Panc1 (cell line): ENCODE measurements around the gene TMEM151A. TPM values are rescaled to one million over a fixed set of nuclear protein-coding genes. Genes with fewer than 3 reads are reported as not detected.

Experiments
- ATAC-seq: fragments of 200-7000 bp; cut with Tn5 transposase; 2 replicates; pipeline ENCODE4 v1.9.1; 2020; ENCODE audit warnings: mild to moderate bottlenecking, moderate library complexity
- BruUV-seq: library from RNA; stranded (reverse); fragments of 400-500 nt; replicated peaks from 2 replicates; lab custom pipeline; 2021; lab: Mats Ljungman, UMichigan
- CTCF ChIA-PET: fragments of 300-600 bp; sonication (Branson Sonifier 250); formaldehyde crosslinking; loops from one replicate; lab custom pipeline; 2022; ENCODE audit warnings: antibody characterized with exemption; lab: Charles Lee
- POLR2A ChIA-PET: fragments of 300-600 bp; sonication (Branson Sonifier 250); formaldehyde crosslinking; loops from one replicate; lab custom pipeline; 2022; ENCODE audit warnings: antibody characterized with exemption; lab: Charles Lee
- DNase-seq: peaks from one replicate; pipeline ENCODE4 v3.0.0-alpha.2; 2010; ENCODE audit warnings: low read depth, low spot score
- H3K27ac ChIP-seq: 2 replicates; pipeline ENCODE4 v1.5.1; 2011; ENCODE audit warnings: mild to moderate bottlenecking, low read length, inconsistent platforms
- H3K27me3 ChIP-seq: fragments of 200-500 bp; sonication (Bioruptor generic); 2 replicates; pipeline ENCODE4 v1.6.0; 2014; ENCODE audit warnings: low read length, inconsistent platforms; ENCODE audit not compliant: control insufficient read depth, insufficient read depth
- H3K36me3 ChIP-seq: fragments of 200-500 bp; sonication (Bioruptor generic); 2 replicates; pipeline ENCODE4 v1.5.1; 2014; ENCODE audit warnings: inconsistent platforms, mild to moderate bottlenecking, low read length, moderate library complexity; ENCODE audit not compliant: control insufficient read depth, insufficient read depth
- H3K4me1 ChIP-seq: 2 replicates; pipeline ENCODE4 v1.5.1; 2011; ENCODE audit warnings: inconsistent platforms, mild to moderate bottlenecking, low read length, moderate library complexity; ENCODE audit not compliant: control insufficient read depth, insufficient read depth
- H3K4me3 ChIP-seq, 2 experiments: 2 replicates each; pipeline ENCODE4 v1.5.1; 2011 to 2012; ENCODE audit warnings: low read depth in 2 of 2, low read length in 2 of 2, mild to moderate bottlenecking in 2 of 2, inconsistent platforms in 1 of 2, moderate library complexity in 1 of 2
- H3K9me3 ChIP-seq: fragments of 200-500 bp; sonication (Bioruptor generic); 2 replicates; pipeline ENCODE4 v1.5.1; 2014; ENCODE audit warnings: low read depth, mild to moderate bottlenecking, inconsistent platforms, low read length, moderate library complexity; ENCODE audit not compliant: control insufficient read depth, insufficient read depth
- CTCF ChIP-seq: fragments of 450-650 bp; IDR thresholded peaks from 2 replicates; pipeline ENCODE4 v1.5.1; 2017; ENCODE audit warnings: mild to moderate bottlenecking
- POLR2AphosphoS5 ChIP-seq: IDR thresholded peaks from 2 replicates; pipeline ENCODE4 v1.6.1; 2012; ENCODE audit warnings: mild to moderate bottlenecking, low read depth, low read length, moderate library complexity
- REST ChIP-seq, 2 experiments: IDR thresholded peaks; 2 replicates each; pipeline ENCODE4 v1.6.1; 2011 to 2012; ENCODE audit warnings: low read depth in 2 of 2, control low read depth in 1 of 2, low read length in 1 of 2, mild to moderate bottlenecking in 1 of 2, moderate library complexity in 1 of 2; ENCODE audit not compliant: insufficient read depth in 1 of 2
- SIN3A ChIP-seq: IDR thresholded peaks from 2 replicates; pipeline ENCODE4 v1.6.1; 2012; ENCODE audit warnings: low read depth, mild to moderate bottlenecking, low read length, moderate library complexity, borderline replicate concordance; ENCODE audit not compliant: insufficient read depth
- TCF7L2 ChIP-seq: IDR thresholded peaks from 2 replicates; pipeline ENCODE4 v1.6.1; 2011; ENCODE audit warnings: mild to moderate bottlenecking, low read depth, low read length, inconsistent platforms
- in situ Hi-C: cut with HindIII; loops from 2 replicates; pipeline ENCODE4 v1.10.0; 2016; ENCODE audit warnings: low sequenced_read_pairs, low pct_unique_long_range_greater_than_20kb
- intact Hi-C: fragments of 100-400 bp; cut with micrococcal nuclease; formaldehyde crosslinking; loops from one replicate; pipeline ENCODE4 v1.10.0; 2022; ENCODE audit not compliant: unreplicated experiment
- total RNA-seq: library from RNA; stranded (reverse); gene quantifications from one replicate; pipeline ENCODE4 v1.2.1, GENCODE V29; 2021; ENCODE audit not compliant: unreplicated experiment

The TMEM151A gene
- total RNA-seq, 1 experiment from 2014 or later, result 11.0 TPM

- intact Hi-C loops (no loop called here), in situ Hi-C loops (no loop called here)
- Histone ChIP-seq H3K27me3 (no peaks in the 10 kb centered on the region), H3K36me3 (no peaks in the 10 kb centered on the region), H3K27ac (no peak overlapping the region), H3K9me3 (no peaks in the 10 kb centered on the region), H3K4me1 (peaks cover 10% of the 10 kb centered on the region), H3K4me3 (no peak overlapping the region)
- TF ChIP-seq REST (IDR thresholded peaks at IDR 0.05; ENCODE audit: insufficient read depth in 1 of 2, low read depth in 2 of 2, low read length in 1 of 2), result no peak
- no peak for TF ChIP-seq SIN3A
- no peak for TF ChIP-seq TCF7L2
- ChIA-PET CTCF (no interaction called here), POLR2A (no interaction called here)
- ATAC-seq, result no peak
- no TSS peak for BruUV-seq
- DNase-seq, result no peak
Measured at GRCh38 chr11:66314186-66314501, 22.4 kb downstream of the TMEM151A start.

GRCh38 chr11:66314561-66315497 lies 23.1 kb downstream of the TMEM151A start:
- in situ Hi-C loops (no loop called here), intact Hi-C loops (no loop called here)
- Histone ChIP-seq H3K27ac (no peak overlapping the region), H3K36me3 (no peaks in the 10 kb centered on the region), H3K9me3 (no peaks in the 10 kb centered on the region), H3K4me3 (no peak overlapping the region), H3K27me3 (no peaks in the 10 kb centered on the region), H3K4me1 (peaks cover 10% of the 10 kb centered on the region)
- TF ChIP-seq POLR2AphosphoS5, result no peak
- TF ChIP-seq TCF7L2, result no peak
- TF ChIP-seq REST (IDR thresholded peaks at IDR 0.05; ENCODE audit: insufficient read depth in 1 of 2, low read depth in 2 of 2, low read length in 1 of 2), result no peak
- no peak for TF ChIP-seq CTCF
- TF ChIP-seq SIN3A, result no peak
- no TSS peak for BruUV-seq
- no peak for ATAC-seq
- CTCF ChIA-PET, result interaction anchor here (0.6 to 1.0 kb wide), 2 partner anchors 33 to 56 kb away, joined by 3 read pairs; no protein-coding TSS in a partner anchor
- no peak for DNase-seq
- POLR2A ChIA-PET, result interaction anchor here (0.7 kb wide), 1 partner anchor 12 kb away, joined by 9 read pairs; no protein-coding TSS in a partner anchor
